Activated CD4-positive, CD25-positive, alpha-beta regulatory T cell treated with anti-CD3 and anti-CD28 coated beads, Interleukin-2, amount 50 U/mL, for 72 hours (primary cell): Measurements from ENCODE around the gene TXNDC8.
"Not testable (repeated sequence)": the region's sequence is repeated elsewhere in the genome, so short reads cannot be mapped to it uniquely, and the experiment has no call there.

Experiments
- DNase-seq: peaks from one replicate; pipeline ENCODE4 v3.0.0; 2021

TXNDC8 gene

DNA sequence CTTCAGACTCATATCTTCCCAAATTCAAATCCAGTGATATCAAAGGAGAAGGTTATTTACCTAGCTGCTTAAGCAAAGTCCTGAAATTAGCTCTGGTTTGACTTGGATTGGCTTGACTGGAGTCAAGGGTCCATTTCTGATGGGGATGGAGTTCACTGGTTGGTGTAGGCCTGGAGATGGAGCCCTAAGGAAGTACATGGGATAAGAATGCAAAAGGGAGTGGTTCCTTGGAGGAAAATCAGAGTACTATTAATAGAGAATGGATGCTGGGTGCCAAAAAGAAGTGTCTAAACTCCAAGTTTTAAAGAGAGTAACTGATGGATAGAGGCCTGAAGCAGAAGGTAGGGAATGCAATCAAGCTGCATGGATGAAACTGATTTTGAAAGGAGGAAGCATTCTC lies 13.8 kb downstream of the TXNDC8 start:
- no peak for DNase-seq

DNA sequence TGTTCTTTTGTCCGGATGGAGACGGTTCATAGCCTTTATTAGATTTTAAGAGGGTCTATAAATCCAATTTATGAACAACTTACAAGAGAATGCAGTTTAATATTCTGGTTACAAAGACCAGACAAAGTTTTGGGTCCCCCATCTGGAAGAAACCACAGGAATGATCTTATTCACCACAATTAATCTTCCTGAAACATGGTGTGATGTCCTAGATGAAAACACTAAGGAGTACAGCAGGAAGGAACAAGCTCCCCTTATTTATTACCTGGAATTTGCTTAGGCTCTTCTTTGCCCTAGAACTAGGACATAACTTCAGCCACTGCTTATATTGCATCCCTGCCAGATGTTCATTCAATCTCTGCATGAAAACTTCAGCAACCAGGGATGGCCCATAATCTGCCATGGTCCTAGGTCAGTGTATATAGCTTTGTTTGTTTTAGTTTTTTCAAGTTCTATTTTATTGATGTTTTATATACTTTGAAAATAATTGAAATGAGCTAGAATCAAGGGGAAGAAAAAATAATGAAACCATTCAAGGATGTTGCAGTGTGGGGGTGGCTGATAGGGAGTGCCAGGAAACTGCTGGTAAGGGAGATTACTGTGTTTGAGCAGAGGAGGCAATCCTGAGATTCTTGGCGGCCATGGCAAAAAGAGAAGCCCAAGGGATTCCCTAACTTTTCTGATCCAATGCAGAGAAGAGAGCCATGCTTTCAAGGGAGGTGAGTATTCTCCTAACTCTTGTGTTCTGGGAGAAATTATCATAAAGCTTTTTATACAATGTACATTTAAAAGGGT lies 16.8 kb downstream of the TXNDC8 start:
- no peak for DNase-seq

DNA sequence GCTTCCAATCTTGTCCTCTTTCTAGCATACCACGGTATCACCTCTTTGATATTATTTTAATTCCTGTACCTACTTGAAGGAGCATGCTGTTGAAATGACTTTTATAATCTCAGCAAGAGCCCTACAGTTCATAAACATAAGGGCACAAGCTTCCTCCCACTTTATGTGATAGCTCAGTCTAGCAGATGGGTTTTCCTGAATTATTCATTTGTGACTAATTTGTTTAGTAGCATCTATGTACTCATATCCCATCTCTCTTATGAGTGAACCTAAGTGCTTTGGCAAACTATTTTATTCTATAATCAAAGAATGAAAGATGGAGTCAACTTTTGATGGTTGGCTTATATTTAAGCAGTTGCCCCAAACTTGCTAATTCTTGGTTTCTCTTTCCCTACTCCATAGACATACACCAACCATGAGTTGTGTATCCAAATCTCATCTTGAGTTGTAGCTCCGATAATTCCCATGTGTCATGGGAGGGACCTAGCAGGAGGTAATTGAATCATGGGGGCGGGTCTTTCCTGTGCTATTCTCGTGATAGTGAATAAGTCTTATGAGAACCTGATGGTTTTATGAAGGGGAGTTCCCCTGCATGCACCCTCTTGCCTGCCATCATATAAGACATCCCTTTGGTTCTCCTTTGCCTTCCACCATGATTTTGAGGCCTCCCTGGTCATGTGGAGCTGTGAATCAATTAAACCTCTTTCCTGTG lies 17.7 kb downstream of the TXNDC8 start:
- DNase-seq = no peak

DNA sequence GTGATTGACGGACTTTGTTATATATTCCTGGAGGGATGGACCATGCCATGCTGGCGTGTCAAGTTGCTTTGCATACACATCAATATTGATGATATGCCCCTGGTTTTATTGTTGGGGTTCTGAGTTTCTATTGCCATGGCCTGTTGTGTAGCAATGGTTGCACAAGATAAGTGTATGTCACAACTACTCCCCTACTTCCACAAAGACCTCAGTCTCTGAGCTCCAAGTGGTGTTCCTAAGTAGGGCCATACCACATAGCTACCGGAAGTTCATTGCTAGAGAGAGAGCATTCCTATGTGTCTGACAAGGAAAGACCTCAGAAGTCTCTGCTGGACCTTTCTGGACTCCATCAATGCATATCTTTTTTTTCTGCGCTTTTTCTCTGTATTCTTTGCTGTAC lies 19.8 kb downstream of the TXNDC8 start:
- no peak for DNase-seq

DNA sequence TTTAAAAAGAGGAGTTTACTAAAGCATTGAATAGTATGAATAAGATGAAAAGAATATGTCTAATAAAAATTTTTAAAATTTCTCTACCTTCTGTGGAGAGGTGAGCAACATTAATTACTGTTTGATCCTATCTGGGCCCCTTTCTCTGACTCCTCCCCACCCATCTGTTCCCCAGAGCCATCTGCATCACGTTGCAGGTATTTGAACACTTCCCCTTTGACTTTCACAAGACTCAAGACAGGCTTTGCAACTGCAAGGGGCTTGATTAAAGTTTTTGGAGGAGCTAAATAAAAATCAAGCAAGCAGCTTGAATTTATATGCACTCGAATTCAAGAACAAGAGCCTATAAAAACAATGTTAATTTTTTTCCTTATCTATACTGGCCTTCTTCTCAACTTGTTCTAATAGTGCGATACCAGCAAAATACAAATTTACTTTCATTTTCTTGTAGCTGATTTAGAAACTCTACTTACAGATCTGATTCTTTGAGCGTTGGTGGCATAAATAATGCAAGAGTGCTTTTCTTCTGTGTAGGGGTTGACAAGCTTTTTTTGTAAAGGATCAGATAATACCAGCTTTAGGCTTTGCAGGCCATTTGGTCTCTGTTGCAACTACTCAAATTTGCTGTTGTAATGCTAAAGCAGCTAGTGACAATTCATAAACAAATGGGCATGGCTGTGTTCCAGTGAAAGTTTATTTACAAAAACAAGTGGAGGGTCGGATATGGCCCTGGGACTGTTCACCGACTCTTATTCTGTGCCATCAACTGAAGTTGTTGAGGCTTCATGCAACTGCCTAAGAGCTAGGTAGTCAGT lies 21.2 kb downstream of the TXNDC8 start:
- DNase-seq = no peak

DNA sequence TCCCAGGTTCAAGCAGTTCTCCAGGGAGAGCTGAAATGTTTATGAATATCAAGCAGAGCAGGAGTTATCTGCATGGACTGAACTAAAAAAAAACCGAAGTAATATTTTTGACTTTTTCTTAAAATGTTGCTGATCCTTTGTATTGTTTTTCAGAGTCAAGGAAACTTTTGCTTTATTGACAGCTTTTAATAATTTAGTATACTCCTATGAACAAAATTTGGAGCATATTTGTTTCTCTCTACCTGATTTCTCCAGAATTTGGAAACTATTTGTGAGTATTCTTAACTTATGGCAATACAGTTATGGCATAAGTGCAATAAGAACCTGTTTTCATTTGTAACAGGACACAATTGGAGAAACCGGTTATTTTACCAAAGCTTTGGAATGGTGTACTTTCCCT lies 25.7 kb downstream of the TXNDC8 start:
- DNase-seq = not testable (repeated sequence)

DNA sequence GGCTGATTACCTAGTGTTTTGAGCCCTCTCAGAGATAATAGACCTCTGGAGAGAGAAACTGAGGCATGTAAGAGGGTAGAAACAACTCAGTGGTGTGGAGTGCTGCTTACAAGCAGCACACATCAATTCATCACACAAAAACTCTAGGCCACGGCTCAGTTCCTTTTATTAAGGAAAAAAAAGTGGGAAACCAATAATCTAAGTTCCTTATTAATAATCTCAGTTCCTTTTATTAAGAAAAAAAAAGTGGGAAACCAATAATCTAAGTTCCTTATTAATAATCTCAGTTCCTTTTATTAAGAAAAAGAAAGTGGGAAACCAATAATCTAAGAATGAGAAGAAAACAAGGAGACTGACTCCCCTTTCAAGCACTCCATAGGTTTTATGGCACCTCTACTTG lies 28.0 kb downstream of the TXNDC8 start:
- no peak for DNase-seq

DNA sequence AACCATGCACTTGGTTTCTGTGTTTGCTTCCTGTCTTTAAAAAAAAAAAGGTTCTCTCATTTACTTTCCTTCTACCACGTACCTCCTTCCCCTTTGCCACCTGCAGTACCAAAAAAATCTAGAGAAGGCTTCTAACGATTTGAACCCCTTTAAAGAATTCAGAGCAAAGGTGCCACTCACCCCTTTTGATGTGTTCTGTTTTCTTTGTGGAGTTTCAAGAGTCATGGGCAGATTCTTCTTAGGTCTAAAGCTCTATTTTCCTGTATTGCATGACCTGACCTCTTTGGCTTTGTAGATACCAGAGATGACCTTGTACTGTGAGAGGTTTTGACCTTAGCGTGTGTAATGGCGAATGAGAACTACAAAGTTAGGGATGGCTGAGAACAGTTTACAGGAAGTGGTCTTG lies 29.0 kb downstream of the TXNDC8 start:
- DNase-seq = no peak

DNA sequence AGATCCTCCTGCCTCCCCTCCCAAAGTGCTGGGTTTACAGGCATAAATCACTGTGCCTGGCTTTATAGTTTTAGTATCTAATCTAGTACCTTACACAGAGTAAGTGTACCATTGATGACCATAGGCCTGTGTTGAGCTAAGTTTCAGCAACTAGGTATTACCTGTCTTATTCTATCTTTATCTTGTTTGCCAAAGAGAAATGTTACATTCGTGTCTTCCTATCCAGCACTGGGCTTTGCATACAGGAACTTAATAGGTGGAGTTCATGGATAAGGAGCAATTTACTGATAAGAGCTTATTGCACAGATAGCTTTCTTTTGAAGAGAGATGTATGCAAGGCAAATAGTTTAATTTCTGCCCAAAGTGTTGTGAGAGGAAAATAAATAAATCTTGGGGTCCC lies 30.5 kb downstream of the TXNDC8 start:
- DNase-seq = no peak

DNA sequence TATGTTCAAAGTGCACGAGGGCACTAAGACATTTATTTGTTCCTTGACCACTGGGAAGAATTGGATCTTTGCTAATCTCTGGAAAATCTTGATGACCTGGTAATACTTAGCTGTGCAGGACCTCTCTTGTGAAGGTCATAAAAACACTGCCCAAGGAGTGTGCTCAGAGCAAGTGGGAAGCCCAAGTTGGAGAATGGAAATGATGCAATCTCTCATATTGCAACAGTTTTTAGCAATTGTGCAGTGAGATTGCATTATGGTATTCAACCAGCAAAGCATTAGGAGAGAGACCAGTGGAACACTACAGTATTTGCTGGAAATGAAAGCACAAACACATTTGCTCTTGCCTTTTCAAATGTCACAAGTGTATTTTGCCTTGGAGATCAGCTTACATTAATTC lies 34.5 kb downstream of the TXNDC8 start:
- DNase-seq = no peak

DNA sequence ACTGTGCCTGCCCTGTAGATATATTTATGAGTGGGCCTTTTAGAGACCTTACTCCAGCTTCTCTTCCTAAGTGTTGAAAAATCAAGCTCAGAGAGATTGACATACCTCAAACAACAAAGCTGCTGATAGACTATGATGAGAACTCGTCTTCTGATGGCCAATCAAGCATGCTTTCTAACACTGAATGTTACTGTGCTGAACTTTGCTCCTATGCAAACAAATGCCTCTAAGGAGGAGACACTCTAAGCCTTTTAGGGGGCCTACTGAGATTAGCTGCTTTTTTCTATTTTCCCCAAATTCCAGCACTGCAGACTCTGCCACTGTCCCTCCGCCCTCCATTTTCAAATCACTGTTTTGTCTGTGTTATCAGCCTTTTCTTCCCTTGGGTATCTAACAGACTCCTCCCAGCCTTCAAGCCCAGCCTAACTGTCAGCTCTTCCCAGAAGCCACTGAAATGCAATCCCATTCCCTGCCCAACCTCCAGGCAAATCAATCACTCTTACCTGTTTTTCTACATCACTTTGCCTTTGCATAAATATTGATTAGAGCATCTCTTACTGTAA lies 39.5 kb downstream of the TXNDC8 start:
- DNase-seq = no peak

DNA sequence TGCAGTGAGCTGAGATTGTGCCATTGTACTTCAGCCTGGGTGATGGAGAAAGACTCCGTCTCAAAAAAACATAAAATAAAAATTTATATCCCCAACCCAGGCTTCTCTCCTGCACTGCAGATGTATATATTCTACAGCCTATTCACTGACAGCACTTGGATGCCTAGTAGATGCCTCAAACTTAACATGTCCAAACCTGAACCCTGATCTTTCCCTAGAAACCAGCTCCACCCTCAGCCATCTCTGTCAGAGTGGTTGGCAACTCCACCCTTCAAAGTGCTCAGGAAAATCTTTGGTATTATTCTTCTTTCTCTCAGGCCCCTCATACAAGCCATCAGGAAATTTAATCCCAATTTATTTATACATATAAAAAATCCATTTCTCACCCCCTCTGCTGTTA lies 44.4 kb downstream of the TXNDC8 start:
- DNase-seq = no peak

DNA sequence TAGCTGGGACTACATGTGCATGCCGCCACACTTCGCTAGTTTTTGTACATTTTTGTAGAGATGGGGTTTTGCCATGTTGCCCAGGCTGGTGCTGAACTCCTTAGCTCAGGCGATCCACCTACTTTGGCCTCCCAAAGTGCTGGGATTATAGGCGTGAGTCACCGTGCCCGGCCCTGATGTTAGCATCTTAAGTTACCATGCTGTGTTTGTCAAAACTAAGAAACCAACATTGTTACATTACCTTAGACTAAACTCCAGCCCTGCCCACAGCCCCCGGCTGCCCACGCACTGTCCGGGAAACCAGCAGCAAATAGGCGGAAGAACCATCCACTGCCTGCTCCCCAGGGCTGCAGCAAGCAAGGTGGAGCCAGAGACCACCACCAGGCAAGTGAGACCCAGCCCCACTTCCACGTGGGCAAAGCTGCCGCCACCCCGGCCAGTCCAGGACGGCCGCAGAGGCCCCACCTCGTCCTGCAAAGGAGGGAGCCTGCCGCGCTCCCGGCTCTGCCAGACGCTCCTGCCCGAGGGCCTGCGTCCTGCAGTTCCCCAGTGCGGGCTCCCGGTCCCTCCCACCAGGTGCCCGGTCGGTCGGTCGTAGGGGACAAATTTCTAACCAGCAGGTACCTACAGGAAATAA lies 45.6 kb downstream of the TXNDC8 start:
- DNase-seq = no peak

DNA sequence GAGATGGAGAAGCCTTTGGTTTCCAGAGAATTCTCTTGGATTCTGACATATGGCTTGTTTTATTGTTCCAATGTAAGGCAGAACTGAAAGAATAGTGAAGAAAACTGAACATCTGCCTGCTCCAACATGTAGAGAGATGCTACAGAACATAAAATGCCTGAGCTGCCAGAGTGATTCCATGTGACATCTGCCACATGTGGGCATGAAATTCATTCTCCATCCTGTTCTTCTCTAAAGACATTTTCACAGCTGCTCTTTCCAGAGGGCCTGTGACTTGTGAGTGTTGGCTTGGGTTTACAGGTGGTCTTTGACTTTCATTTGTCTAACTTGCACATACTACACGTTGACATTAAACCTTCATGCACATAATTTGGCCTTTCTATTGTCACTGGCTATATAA lies 47.7 kb downstream of the TXNDC8 start:
- no peak for DNase-seq

DNA sequence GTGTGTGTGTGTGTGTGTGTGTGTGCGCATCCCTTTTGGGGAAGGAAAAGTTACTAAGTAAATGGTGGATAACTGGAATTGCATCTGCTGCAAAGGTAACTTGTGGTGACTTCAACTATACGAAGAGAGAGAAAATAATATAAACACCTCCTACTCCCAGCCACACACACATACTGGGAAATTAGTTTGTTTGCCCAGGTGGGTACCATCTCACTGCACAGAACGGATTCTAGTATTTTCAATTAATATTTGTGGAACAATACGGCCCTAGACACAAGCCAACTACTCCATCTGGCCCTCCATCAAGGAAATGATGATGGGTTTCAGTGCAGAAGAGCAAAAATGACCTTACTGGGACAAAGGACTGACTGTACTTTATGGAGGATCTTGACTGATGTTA lies 49.2 kb downstream of the TXNDC8 start:
- no peak for DNase-seq

DNA sequence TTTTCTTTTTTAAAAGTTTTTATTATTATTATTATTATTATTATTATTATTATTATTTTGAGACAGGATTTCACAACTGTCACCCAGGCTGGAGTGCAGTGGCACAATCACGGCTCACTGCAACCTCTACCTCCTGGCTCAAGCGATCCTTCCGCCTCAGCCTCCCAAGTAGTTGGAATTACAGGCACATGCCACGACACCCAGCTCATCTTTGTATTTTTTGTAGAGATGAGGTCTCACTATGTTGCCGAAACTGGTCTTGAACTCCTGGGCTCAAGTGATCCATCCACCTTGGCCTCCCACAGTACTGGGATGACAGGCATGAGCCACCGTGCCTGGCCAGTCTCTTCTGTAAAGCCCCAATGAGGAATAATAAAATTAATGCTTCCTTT lies 50.4 kb downstream of the TXNDC8 start:
- no peak for DNase-seq

DNA sequence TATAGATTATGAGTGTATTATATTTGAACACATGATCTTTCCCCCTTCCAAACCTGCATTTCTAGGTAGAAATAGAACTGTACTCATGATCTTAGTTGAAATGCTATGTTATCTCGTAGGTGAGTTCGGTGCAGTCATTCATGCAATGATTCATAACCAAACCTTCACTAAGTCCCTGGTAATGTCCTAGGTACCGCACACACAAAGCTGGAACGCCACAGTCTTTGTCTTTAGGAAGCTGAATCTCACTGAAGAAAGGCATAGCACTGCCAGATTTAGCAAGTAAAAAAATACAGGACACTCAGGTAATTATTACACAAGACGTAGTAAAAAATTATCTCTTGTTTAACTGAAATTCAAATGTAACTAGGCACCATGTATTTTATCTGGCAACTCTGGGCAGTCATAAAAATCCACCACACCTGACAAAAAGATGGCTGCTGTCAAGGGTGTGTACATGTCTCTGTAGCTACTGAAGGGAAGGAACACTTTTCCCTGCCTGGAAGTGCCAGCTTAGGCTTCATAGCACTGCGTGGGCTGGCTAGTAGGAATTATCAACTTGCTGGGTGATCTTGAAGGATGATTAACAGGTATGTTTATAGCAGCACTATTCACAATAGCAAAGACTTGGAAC lies 53.3 kb downstream of the TXNDC8 start:
- DNase-seq = no peak

DNA sequence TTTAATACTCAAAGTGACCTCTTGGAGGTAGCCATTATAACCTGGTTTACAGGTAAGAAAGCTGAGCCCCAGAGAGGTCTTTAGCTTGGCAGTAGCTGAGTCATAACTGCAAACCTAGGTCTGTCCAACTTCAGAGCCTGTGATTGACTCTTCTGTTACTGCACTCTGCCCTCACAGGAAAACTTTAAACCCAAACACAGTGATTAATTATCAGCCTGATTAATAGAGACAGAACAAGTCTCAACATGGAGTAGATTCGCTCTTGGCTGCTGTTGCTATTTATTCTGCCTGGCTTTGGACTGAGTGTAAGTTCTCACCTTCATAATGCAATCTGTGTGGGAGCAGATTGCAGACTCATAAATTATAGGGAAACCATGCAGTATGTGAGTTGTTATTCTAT lies 53.9 kb downstream of the TXNDC8 start:
- no peak for DNase-seq

DNA sequence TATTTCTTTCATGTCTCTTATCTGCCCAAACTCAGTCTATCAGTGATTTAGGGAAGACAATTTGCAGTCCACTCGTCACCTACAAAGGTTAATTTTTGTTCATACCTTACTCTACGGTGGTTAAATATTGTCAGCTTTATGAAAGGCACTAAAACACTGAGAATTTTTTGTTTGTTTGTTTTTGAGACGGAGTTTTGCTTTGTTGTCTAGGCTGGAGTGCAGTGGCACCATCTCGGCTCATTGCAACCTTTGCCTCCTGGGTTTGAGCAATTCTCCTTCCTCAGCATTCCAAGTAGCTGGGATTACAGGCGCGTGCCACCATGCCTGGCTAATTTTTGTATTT lies 55.0 kb downstream of the TXNDC8 start:
- DNase-seq = no peak

DNA sequence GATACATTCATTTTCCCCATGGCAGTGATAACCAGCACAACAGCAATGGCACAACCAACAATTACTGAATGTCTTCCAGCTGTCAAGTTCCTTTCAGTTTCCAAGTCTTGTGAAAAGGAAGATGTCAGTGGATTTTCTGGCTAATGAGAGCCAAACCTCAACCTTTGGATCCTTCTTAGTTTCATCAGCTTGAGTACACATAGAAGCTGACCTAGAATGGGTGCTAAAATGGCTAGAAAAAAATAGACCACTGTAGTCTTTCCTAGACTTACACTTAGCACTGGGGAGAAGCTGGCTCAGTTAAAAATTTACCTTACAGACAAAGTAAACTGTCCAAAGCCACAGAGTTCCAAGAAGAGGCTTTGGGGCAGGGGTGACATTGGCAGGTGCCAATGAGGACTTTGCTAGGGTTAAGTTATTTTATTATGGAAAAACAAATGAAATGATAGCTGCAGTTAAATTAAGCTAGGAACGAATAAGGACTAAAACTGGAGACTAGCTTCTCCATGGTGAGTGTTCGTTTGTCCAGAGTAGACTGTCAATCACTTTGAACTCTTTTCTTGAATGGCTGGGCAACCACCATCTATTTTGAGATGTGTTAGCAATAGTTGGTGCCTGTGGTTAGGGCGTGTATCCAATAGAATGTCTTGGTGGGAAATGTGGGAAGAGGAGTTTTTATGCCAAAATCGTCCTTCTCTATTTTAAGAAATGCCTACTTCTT lies 55.5 kb downstream of the TXNDC8 start:
- no peak for DNase-seq

DNA sequence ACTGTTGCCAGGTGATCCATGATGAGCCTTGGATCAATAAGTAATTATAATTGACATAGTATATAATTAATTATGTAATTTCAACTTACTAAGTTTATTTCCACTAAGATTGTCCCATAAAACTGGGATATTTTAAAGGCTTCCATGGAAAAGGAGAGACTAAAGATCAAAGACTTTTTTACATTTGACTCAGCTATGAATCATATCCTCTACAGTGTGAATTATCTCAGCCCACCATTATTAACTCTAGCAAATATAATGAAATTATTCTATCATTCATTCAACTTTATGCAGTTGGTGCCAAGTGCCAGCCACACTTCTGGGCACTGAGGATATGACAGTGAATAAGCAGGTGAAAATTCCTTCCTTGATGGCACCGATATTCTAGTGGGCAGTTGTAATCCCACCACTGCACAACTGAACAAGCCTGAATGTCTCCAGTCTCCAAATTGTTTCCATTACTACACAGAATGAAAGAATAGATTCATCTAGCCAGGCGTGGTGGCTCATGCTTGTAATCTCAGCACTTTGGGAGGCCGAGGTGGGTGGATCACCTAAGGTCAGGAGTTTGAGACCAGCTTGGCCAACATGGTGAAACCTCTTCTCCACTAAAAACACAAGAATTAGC lies 59.5 kb downstream of the TXNDC8 start:
- no peak for DNase-seq
